HEK293 (cell line): ENCODE measurements around the gene YIPF2.

Experiments used
- TF ChIP-seq, protein P1 (sequence below): fragments of 450-650 bp; formaldehyde crosslinking; IDR thresholded peaks from 2 replicates; pipeline ENCODE4 v1.5.1; 2017; ENCODE audit warnings: missing biosample characterization, missing genetic modification characterization
- TF ChIP-seq, protein P2 (sequence below): fragments of 450-650 bp; formaldehyde crosslinking; IDR thresholded peaks from 2 replicates; pipeline ENCODE4 v1.5.1; 2016; ENCODE audit warnings: missing biosample characterization, missing genetic modification characterization, borderline replicate concordance
- TF ChIP-seq, protein P3 (sequence below): fragments of 450-650 bp; formaldehyde crosslinking; IDR thresholded peaks from 2 replicates; pipeline ENCODE4 v1.5.1; 2016; ENCODE audit warnings: missing biosample characterization, missing genetic modification characterization
- TF ChIP-seq, protein P4 (sequence below): fragments of 450-650 bp; formaldehyde crosslinking; IDR thresholded peaks from 2 replicates; pipeline ENCODE4 v1.5.1; 2016; ENCODE audit warnings: missing biosample characterization, missing genetic modification characterization, low read depth

DNA sequence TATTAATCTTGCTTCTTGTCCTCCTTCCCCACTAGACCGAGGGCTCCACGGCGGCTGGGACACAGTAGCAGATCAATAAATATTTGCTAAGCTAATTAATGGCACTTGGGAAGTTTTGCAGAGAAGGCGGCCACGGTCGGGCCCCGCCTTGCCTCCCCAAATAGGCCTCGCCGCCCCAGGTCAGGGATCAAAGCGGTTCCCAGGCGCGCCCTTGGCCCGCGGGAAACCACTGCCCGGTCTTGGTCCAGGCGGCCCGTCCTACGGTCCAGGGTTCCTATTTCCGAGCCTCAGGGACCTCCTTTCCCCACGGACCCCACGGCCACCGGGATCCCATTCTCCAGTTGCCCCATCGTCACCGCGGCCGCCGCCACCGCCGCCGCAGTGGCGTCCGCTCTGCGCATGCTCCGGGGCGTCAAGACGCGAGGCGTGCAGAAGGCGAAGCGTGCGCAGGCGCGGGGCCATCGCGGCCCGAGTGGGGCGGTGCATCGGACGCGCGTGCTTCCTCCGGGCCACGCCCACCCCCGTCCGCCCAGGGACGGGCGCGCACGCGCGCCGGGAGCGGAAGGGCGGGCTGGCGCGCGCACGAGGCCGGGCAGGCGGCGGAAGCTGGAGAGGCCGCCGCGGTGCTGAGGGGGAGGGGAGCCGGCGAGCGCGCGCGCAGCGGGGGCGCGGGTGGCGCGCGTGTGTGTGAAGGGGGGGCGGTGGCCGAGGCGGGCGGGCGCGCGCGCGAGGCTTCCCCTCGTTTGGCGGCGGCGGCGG lies 32.1 kb upstream of the YIPF2 start, which contains the start of gene SMARCA4:
- TF ChIP-seq, protein P1, sequence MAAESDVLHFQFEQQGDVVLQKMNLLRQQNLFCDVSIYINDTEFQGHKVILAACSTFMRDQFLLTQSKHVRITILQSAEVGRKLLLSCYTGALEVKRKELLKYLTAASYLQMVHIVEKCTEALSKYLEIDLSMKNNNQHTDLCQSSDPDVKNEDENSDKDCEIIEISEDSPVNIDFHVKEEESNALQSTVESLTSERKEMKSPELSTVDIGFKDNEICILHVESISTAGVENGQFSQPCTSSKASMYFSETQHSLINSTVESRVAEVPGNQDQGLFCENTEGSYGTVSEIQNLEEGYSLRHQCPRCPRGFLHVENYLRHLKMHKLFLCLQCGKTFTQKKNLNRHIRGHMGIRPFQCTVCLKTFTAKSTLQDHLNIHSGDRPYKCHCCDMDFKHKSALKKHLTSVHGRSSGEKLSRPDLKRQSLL (tag by site-specific recombination) = no peak
- TF ChIP-seq, protein P2, sequence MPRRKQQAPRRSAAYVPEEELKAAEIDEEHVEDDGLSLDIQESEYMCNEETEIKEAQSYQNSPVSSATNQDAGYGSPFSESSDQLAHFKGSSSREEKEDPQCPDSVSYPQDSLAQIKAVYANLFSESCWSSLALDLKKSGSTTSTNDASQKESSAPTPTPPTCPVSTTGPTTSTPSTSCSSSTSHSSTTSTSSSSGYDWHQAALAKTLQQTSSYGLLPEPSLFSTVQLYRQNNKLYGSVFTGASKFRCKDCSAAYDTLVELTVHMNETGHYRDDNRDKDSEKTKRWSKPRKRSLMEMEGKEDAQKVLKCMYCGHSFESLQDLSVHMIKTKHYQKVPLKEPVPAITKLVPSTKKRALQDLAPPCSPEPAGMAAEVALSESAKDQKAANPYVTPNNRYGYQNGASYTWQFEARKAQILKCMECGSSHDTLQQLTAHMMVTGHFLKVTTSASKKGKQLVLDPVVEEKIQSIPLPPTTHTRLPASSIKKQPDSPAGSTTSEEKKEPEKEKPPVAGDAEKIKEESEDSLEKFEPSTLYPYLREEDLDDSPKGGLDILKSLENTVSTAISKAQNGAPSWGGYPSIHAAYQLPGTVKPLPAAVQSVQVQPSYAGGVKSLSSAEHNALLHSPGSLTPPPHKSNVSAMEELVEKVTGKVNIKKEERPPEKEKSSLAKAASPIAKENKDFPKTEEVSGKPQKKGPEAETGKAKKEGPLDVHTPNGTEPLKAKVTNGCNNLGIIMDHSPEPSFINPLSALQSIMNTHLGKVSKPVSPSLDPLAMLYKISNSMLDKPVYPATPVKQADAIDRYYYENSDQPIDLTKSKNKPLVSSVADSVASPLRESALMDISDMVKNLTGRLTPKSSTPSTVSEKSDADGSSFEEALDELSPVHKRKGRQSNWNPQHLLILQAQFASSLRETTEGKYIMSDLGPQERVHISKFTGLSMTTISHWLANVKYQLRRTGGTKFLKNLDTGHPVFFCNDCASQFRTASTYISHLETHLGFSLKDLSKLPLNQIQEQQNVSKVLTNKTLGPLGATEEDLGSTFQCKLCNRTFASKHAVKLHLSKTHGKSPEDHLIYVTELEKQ (tag by site-specific recombination) = no peak
- TF ChIP-seq, protein P3, sequence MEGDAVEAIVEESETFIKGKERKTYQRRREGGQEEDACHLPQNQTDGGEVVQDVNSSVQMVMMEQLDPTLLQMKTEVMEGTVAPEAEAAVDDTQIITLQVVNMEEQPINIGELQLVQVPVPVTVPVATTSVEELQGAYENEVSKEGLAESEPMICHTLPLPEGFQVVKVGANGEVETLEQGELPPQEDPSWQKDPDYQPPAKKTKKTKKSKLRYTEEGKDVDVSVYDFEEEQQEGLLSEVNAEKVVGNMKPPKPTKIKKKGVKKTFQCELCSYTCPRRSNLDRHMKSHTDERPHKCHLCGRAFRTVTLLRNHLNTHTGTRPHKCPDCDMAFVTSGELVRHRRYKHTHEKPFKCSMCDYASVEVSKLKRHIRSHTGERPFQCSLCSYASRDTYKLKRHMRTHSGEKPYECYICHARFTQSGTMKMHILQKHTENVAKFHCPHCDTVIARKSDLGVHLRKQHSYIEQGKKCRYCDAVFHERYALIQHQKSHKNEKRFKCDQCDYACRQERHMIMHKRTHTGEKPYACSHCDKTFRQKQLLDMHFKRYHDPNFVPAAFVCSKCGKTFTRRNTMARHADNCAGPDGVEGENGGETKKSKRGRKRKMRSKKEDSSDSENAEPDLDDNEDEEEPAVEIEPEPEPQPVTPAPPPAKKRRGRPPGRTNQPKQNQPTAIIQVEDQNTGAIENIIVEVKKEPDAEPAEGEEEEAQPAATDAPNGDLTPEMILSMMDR = no peak
- TF ChIP-seq, protein P4, sequence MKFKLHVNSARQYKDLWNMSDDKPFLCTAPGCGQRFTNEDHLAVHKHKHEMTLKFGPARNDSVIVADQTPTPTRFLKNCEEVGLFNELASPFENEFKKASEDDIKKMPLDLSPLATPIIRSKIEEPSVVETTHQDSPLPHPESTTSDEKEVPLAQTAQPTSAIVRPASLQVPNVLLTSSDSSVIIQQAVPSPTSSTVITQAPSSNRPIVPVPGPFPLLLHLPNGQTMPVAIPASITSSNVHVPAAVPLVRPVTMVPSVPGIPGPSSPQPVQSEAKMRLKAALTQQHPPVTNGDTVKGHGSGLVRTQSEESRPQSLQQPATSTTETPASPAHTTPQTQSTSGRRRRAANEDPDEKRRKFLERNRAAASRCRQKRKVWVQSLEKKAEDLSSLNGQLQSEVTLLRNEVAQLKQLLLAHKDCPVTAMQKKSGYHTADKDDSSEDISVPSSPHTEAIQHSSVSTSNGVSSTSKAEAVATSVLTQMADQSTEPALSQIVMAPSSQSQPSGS (tag by site-specific recombination) = no peak
